ENCODE measurements around the gene APOL1. TPM values are rescaled to one million over a fixed set of nuclear protein-coding genes. Genes with fewer than 3 reads are reported as not detected.

Gene APOL1
- total and polyA plus RNA-seq, 2 of the 4 experiments (the other 2 are of a cell fraction): 0.36 to 0.77 TPM

GRCh38 chr22:36257948-36258670 lies 5.2 kb downstream of the APOL1 start:
- ATAC-seq (ENCODE audit: low read depth): no peak
- H3K4ac ChIP-seq (ENCODE audit: low read depth, low read length): no peak overlapping the region

More at GRCh38 chr22:36257948-36258670, 5.2 kb downstream of the APOL1 start:
- Histone ChIP-seq H4K5ac (ENCODE audit: low read depth, low read length) (no peak overlapping the region), H3K27me3 (ENCODE audit: control insufficient read depth, insufficient read depth, low read length) (no peaks in the 10 kb centered on the region), H4K20me1 (ENCODE audit: insufficient read depth, low read length) (no peaks in the 10 kb centered on the region), H2BK15ac (ENCODE audit: low read depth, low read length) (no peak overlapping the region), H3K18ac (ENCODE audit: low read depth, low read length) (no peak overlapping the region), H3K9ac (ENCODE audit: low read depth, low read length) (no peak overlapping the region), H2BK5ac (ENCODE audit: low read depth, low read length, poor library complexity, severe bottlenecking) (no peak overlapping the region), H2BK20ac (ENCODE audit: low read depth, low read length) (no peak overlapping the region), H3K9me3 (ENCODE audit: control insufficient read depth, insufficient read depth, low read length) (no peaks in the 10 kb centered on the region), H4K8ac (ENCODE audit: low read depth in 2 of 2, low read length in 2 of 2) (no peak overlapping the region), H3K79me1 (ENCODE audit: low read depth in 1 of 2, low read length in 2 of 2) (no peaks in the 10 kb centered on the region), H2AFZ (replicated peaks; ENCODE audit: low read length, poor library complexity) (no peak overlapping the region), H3K27ac (ENCODE audit: insufficient read depth, low read length) (no peak overlapping the region), H4K91ac (ENCODE audit: insufficient read depth, low read depth, low read length) (no peak overlapping the region), H3K56ac (ENCODE audit: extremely low read depth, insufficient read depth, low read length) (no peak overlapping the region), H2BK120ac (ENCODE audit: low read depth, low read length) (no peak overlapping the region), H2AK5ac (ENCODE audit: low read depth, low read length) (no peak overlapping the region), H3K4me3 (ENCODE audit: insufficient read depth, low read depth, low read length) (no peak overlapping the region), H3K23ac (ENCODE audit: low read depth, low read length) (no peak overlapping the region), H3K14ac (replicated peaks; ENCODE audit: low read depth, low read length) (no peak overlapping the region), H3K9me1 (ENCODE audit: insufficient read depth, low read length) (peaks cover 3% of the 10 kb centered on the region; the same call in 1 of the 2 replicates), H2AK9ac (replicated peaks; ENCODE audit: low read depth, low read length, poor library complexity) (no peak overlapping the region), H3K4me1 (ENCODE audit: control insufficient read depth, insufficient read depth, low read length) (peaks cover 7% of the 10 kb centered on the region; the same call in 1 of the 2 replicates), H3K4me2 (ENCODE audit: low read depth, low read length) (no peak overlapping the region), H3K36me3 (ENCODE audit: control insufficient read depth, insufficient read depth, low read length) (no peaks in the 10 kb centered on the region)
- in situ Hi-C loops (cut with MboI; ENCODE audit: low sequenced_read_pairs): no loop called here
- ChIA-PET CTCF (no interaction called here), POLR2A (ENCODE audit: unreplicated experiment) (no interaction called here)
- dilution Hi-C loops (cut with HindIII; ENCODE audit: low sequenced_read_pairs, unreplicated experiment): no loop called here
- intact Hi-C loops (cut with micrococcal nuclease): no loop called here
- no peak for DNase-seq
- WGBS, 2 experiments (ENCODE audit: extremely low coverage in 2 of 2, insufficient read length in 1 of 2): 98% methylated on average over 7 of the region's 13 CpGs; no CpG with 5 or more reads in 1 of the 2 experiments
- TF ChIP-seq NFE2L2 (IDR thresholded peaks at IDR 0.05; ENCODE audit: low read depth, low read length) (no peak), MAFK (IDR thresholded peaks at IDR 0.05; ENCODE audit: low read depth, low read length) (no peak), RAD21 (IDR thresholded peaks at IDR 0.05; ENCODE audit: low read length) (no peak), CHD1 (IDR thresholded peaks at IDR 0.05; ENCODE audit: low read depth, low read length) (no peak), ELK1 (IDR thresholded peaks at IDR 0.05; ENCODE audit: borderline replicate concordance, low read depth, low read length) (no peak), RCOR1 (IDR thresholded peaks at IDR 0.05; ENCODE audit: insufficient replicate concordance, low read length) (no peak), CEBPB (IDR thresholded peaks at IDR 0.05; ENCODE audit: low read depth, low read length) (no peak), SMC3 (IDR thresholded peaks at IDR 0.05; ENCODE audit: low read depth, low read length) (no peak), MXI1 (IDR thresholded peaks at IDR 0.05; ENCODE audit: borderline replicate concordance, low read depth, low read length) (no peak), RFX5 (IDR thresholded peaks at IDR 0.05; ENCODE audit: low read depth, low read length) (no peak), POLR2A (IDR thresholded peaks at IDR 0.05; ENCODE audit: low read depth, low read length) (no peak)
- TF ChIP-seq, protein P1, sequence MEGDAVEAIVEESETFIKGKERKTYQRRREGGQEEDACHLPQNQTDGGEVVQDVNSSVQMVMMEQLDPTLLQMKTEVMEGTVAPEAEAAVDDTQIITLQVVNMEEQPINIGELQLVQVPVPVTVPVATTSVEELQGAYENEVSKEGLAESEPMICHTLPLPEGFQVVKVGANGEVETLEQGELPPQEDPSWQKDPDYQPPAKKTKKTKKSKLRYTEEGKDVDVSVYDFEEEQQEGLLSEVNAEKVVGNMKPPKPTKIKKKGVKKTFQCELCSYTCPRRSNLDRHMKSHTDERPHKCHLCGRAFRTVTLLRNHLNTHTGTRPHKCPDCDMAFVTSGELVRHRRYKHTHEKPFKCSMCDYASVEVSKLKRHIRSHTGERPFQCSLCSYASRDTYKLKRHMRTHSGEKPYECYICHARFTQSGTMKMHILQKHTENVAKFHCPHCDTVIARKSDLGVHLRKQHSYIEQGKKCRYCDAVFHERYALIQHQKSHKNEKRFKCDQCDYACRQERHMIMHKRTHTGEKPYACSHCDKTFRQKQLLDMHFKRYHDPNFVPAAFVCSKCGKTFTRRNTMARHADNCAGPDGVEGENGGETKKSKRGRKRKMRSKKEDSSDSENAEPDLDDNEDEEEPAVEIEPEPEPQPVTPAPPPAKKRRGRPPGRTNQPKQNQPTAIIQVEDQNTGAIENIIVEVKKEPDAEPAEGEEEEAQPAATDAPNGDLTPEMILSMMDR (conservative IDR thresholded peaks at IDR 0.05; ENCODE audit: low read depth, low read length): no peak
- TF ChIP-seq, protein P2, sequence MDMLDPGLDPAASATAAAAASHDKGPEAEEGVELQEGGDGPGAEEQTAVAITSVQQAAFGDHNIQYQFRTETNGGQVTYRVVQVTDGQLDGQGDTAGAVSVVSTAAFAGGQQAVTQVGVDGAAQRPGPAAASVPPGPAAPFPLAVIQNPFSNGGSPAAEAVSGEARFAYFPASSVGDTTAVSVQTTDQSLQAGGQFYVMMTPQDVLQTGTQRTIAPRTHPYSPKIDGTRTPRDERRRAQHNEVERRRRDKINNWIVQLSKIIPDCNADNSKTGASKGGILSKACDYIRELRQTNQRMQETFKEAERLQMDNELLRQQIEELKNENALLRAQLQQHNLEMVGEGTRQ (IDR thresholded peaks at IDR 0.05; ENCODE audit: low read depth, low read length): no peak
- BruUV-seq (replicated peaks): no TSS peak

Measured in IMR-90 (cell line).